Skeletal muscle cell (primary cell): Measurements from ENCODE around the gene CTSZ.
"Not testable (repeated sequence)": the region's sequence is repeated elsewhere in the genome, so short reads cannot be mapped to it uniquely, and the experiment has no call there.

ENCODE experiments used
- DNase-seq: peaks from one replicate; pipeline ENCODE4 v3.0.0-alpha.2; 2010; ENCODE audit warnings: low read depth
- H3K4me3 ChIP-seq: 2 replicates; pipeline ENCODE4 v1.5.1; 2011; ENCODE audit warnings: low read depth, mild to moderate bottlenecking, control low read depth, low read length, moderate library complexity

The CTSZ gene

GRCh38 chr20:59006864-59007664 lies at the start of gene CTSZ:
Gene CTSZ (minus strand): TSS chr20:59007254. CDS start chr20:59007128, 126 bp downstream.
- no peak for DNase-seq
- peak within 1 kb of the TSS; percentile 66 for H3K4me3 ChIP-seq

- no peak overlapping the region for H3K4me3 ChIP-seq
- DNase-seq: no peak
Measured at GRCh38 chr20:59055302-59055701, 48.2 kb upstream of the CTSZ start.

GRCh38 chr20:59051666-59052185 lies 44.7 kb upstream of the CTSZ start:
- no peak for DNase-seq
- no peak overlapping the region for H3K4me3 ChIP-seq

- no peak overlapping the region for H3K4me3 ChIP-seq
- DNase-seq: no peak
Measured at GRCh38 chr20:59050437-59050836, 43.4 kb upstream of the CTSZ start.

GRCh38 chr20:59048681-59049030 lies 41.6 kb upstream of the CTSZ start:
- H3K4me3 ChIP-seq: no peak overlapping the region
- no peak for DNase-seq

- H3K4me3 ChIP-seq: no peak overlapping the region
- no peak for DNase-seq
Measured at GRCh38 chr20:59047938-59048680, 41.1 kb upstream of the CTSZ start.

GRCh38 chr20:59046862-59047261 lies 39.8 kb upstream of the CTSZ start:
- no peak overlapping the region for H3K4me3 ChIP-seq
- DNase-seq: no peak

GRCh38 chr20:59044796-59045195 lies 37.7 kb upstream of the CTSZ start:
- no peak overlapping the region for H3K4me3 ChIP-seq
- no peak for DNase-seq

GRCh38 chr20:59044295-59044694 lies 37.2 kb upstream of the CTSZ start:
- H3K4me3 ChIP-seq: no peak overlapping the region
- DNase-seq: no peak

- H3K4me3 ChIP-seq: no peak overlapping the region
- no peak for DNase-seq
Measured at GRCh38 chr20:59043698-59044097, 36.6 kb upstream of the CTSZ start.

- peak overlapping the region; percentile 79 for H3K4me3 ChIP-seq
- no peak for DNase-seq
Measured at GRCh38 chr20:59042796-59043631, 36.0 kb upstream of the CTSZ start.

GRCh38 chr20:59042151-59042795 lies 35.2 kb upstream of the CTSZ start, which contains the start of gene PRELID3B:
Gene PRELID3B (minus strand): TSS chr20:59042786. CDS start chr20:59042730, 56 bp downstream.
- no peak for DNase-seq
- H3K4me3 ChIP-seq: peak within 1 kb of the TSS; percentile 79

GRCh38 chr20:59041487-59041886 lies 34.4 kb upstream of the CTSZ start:
- not testable (repeated sequence) for DNase-seq
- peak overlapping the region; percentile 79 for H3K4me3 ChIP-seq

GRCh38 chr20:59040667-59041066 lies 33.6 kb upstream of the CTSZ start:
- DNase-seq: no peak
- H3K4me3 ChIP-seq: no peak overlapping the region

GRCh38 chr20:59039233-59039632 lies 32.2 kb upstream of the CTSZ start:
- no peak for DNase-seq
- H3K4me3 ChIP-seq: no peak overlapping the region

GRCh38 chr20:59037386-59037785 lies 30.3 kb upstream of the CTSZ start:
- H3K4me3 ChIP-seq: no peak overlapping the region
- no peak for DNase-seq

- no peak overlapping the region for H3K4me3 ChIP-seq
- no peak for DNase-seq
Measured at GRCh38 chr20:59035381-59035780, 28.3 kb upstream of the CTSZ start.

GRCh38 chr20:59033616-59034165 lies 26.6 kb upstream of the CTSZ start:
- H3K4me3 ChIP-seq: no peak overlapping the region
- no peak for DNase-seq

- DNase-seq: no peak
- peak overlapping the region; percentile 89 for H3K4me3 ChIP-seq
Measured at GRCh38 chr20:59033093-59033492, 26.0 kb upstream of the CTSZ start.
